ENCODE data around the gene SRSF7.
"Not testable (repeated sequence)": the region's sequence is repeated elsewhere in the genome, so short reads cannot be mapped to it uniquely, and the experiment has no call there.

Gene SRSF7

DNA sequence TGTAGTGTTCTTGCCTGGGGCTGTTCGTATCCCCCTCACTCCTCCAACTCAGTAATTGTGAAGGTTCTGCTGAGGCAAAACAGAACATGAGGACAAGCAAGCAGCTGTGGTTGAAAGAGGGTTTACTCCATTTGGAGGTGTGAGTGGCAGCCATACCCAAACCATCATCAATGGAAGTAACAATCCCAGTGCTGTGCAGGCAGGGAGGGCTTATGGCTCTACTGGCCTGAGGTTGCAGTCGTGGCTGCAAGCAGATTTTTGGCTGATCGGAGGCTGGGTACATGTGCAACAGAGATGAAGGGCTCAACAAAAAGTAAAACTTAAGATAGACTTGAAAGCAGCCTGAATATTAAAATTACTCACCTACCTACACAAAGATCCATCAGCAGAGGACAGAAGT, 13.2 kb downstream of the SRSF7 start:
- no peak overlapping the region for H3K4me3 ChIP-seq (ENCODE audit: low read depth, low read length)
- DNase-seq (ENCODE audit: low read depth) = no peak
- no peak for TF ChIP-seq POLR2A (IDR thresholded peaks at IDR 0.05; ENCODE audit: extremely low read depth, insufficient read length)
- TF ChIP-seq MAX (IDR thresholded peaks at IDR 0.05; ENCODE audit: low read depth, low read length) = no peak
- TF ChIP-seq CTCF (IDR thresholded peaks at IDR 0.05; ENCODE audit: low read depth, low read length) = no peak
- TF ChIP-seq MYC (IDR thresholded peaks at IDR 0.05; ENCODE audit: low read depth, low read length) = no peak

GRCh38 chr2:38737000-38737698, 14.0 kb downstream of the SRSF7 start:
- not testable (repeated sequence) for H3K4me3 ChIP-seq (ENCODE audit: low read depth, low read length)
- peak; percentile 59 for TF ChIP-seq MAX (IDR thresholded peaks at IDR 0.05; ENCODE audit: low read depth, low read length)
- TF ChIP-seq MYC (IDR thresholded peaks at IDR 0.05; ENCODE audit: low read depth, low read length) = peak; percentile 70
- peak; percentile 83 for DNase-seq (ENCODE audit: low read depth)

- no peak for TF ChIP-seq CTCF (IDR thresholded peaks at IDR 0.05; ENCODE audit: low read depth, low read length)
- TF ChIP-seq MAX (IDR thresholded peaks at IDR 0.05; ENCODE audit: low read depth, low read length) = no peak
- no peak for TF ChIP-seq POLR2A (IDR thresholded peaks at IDR 0.05; ENCODE audit: extremely low read depth, insufficient read length)
- no peak overlapping the region for H3K4me3 ChIP-seq (ENCODE audit: low read depth, low read length)
- DNase-seq (ENCODE audit: low read depth) = no peak
Observed at GRCh38 chr2:38735999-38736320, 15.2 kb downstream of the SRSF7 start.

DNA sequence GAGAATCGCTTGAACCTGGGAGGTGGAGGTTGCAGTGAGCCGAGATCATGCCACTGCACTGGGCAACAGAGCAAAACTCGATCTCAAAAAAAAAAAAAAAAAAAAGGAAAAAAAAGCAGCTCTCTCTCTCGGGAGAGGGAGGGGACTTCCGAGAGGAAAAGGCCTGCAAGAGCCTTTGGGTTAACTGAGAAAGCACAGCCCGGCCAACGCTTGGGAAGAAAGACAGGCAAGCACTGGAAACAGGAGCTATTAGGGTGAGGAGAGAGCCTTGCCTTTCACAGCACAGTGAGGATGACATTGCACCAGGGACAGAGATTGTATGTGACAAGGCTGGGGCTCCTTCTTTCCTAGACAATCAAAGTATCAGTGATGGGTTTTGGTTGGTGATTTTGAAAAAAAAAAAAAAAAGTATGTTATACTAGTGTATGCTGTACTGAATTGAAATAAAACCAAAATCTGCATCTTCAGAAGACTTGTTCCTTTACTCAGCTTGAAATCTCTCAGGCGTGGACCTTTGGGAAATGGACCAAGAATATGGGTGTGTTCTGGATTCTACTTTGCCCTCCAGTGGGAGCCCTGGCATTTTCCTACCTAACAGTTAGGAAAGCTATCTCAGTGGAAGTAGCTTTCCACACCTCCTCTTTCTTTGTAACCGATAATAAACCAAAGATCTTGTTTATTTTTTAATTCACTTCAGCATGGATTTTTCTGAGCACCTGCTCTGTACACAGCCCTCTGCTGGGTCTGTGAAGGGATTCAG, 16.7 kb downstream of the SRSF7 start:
- no peak for DNase-seq (ENCODE audit: low read depth)
- H3K4me3 ChIP-seq (ENCODE audit: low read depth, low read length) = no peak overlapping the region
- no peak for TF ChIP-seq MYC (IDR thresholded peaks at IDR 0.05; ENCODE audit: low read depth, low read length)
- TF ChIP-seq MAX (IDR thresholded peaks at IDR 0.05; ENCODE audit: low read depth, low read length) = no peak
- TF ChIP-seq CTCF (IDR thresholded peaks at IDR 0.05; ENCODE audit: low read depth, low read length) = no peak
- TF ChIP-seq POLR2A (IDR thresholded peaks at IDR 0.05; ENCODE audit: extremely low read depth, insufficient read length) = no peak

- DNase-seq (ENCODE audit: low read depth) = no peak
- no peak for TF ChIP-seq MAX (IDR thresholded peaks at IDR 0.05; ENCODE audit: low read depth, low read length)
- TF ChIP-seq POLR2A (IDR thresholded peaks at IDR 0.05; ENCODE audit: extremely low read depth, insufficient read length) = no peak
- TF ChIP-seq MYC (IDR thresholded peaks at IDR 0.05; ENCODE audit: low read depth, low read length) = no peak
- no peak for TF ChIP-seq CTCF (IDR thresholded peaks at IDR 0.05; ENCODE audit: low read depth, low read length)
- no peak overlapping the region for H3K4me3 ChIP-seq (ENCODE audit: low read depth, low read length)
Observed at GRCh38 chr2:38733300-38733971, 17.7 kb downstream of the SRSF7 start.
